ENCODE measurements around the gene CRYZL1. TPM values are rescaled to one million over a fixed set of nuclear protein-coding genes. Genes with fewer than 3 reads are reported as not detected.
A peak's percentile ranks its signal among the peaks of the same experiment; 100 is the strongest.

Gene CRYZL1
- total and polyA plus RNA-seq, 2 of the 8 experiments (the other 6 are each of a cell fraction or from before 2014, with no cell fraction given), result 15.6 to 15.8 TPM

- no peak for TF ChIP-seq CHD7 (IDR thresholded peaks at IDR 0.05; ENCODE audit: insufficient replicate concordance, low read length)
- TF ChIP-seq CHD1 (IDR thresholded peaks at IDR 0.05; ENCODE audit: low read depth, low read length), result no peak
- TF ChIP-seq CHD2 (IDR thresholded peaks at IDR 0.05; ENCODE audit: low read length), result peak; percentile 67
- peak; percentile 97 for TF ChIP-seq PHF8 (conservative IDR thresholded peaks at IDR 0.05; ENCODE audit: low read depth, low read length)
- no peak for TF ChIP-seq JUND (IDR thresholded peaks at IDR 0.05; ENCODE audit: low read length)
- TF ChIP-seq EGR1 (IDR thresholded peaks at IDR 0.05; ENCODE audit: borderline replicate concordance, low read depth, low read length), result no peak
- TF ChIP-seq, protein P1, sequence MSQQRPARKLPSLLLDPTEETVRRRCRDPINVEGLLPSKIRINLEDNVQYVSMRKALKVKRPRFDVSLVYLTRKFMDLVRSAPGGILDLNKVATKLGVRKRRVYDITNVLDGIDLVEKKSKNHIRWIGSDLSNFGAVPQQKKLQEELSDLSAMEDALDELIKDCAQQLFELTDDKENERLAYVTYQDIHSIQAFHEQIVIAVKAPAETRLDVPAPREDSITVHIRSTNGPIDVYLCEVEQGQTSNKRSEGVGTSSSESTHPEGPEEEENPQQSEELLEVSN (IDR thresholded peaks at IDR 0.05), result peak; percentile 40
- TF ChIP-seq YY1 (IDR thresholded peaks at IDR 0.05; ENCODE audit: low read depth, low read length), result peak; percentile 98
- TF ChIP-seq POLR2AphosphoS5 (IDR thresholded peaks at IDR 0.05; ENCODE audit: low read depth, low read length), result peak; percentile 97
- TF ChIP-seq TBP (IDR thresholded peaks at IDR 0.05; ENCODE audit: low read depth, low read length), result peak; percentile 93
Measured at GRCh38 chr21:33542640-33543504, 98.7 kb downstream of the CRYZL1 start, which contains the start of gene SON (continued).

All from H1 (cell line).